ENCODE data around the gene PNPO. TPM values are rescaled to one million over a fixed set of nuclear protein-coding genes. Genes with fewer than 3 reads are reported as not detected.

The PNPO gene
- total and polyA plus RNA-seq, 4 donors, result 27.8 to 102 (median 51.3) TPM

DNA sequence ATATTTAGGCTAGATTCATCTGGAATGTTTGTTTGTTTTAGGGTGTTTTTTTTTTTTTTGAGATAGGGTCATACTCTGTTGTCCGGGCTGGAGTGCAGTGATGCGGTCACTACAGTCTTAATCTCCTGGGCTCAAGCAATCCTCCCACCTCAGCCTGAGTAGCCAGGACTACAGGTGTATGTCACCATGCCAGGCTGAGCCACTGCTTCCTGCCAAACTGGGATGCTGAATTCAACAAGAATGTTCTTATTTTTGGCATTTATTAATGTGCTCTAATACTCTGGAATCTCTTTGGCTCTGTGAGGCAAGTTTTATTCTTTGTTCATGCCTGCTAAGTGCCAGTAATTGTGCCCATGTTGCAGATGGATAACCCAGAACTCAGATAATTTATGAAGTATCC lies 23.8 kb upstream of the PNPO start (continued):
- TF ChIP-seq YY1 (IDR thresholded peaks at IDR 0.05) (no peak), RAD21 (IDR thresholded peaks at IDR 0.05) (no peak), EGR1 (IDR thresholded peaks at IDR 0.05; ENCODE audit: low read depth in 2 of 2) (no peak), MAX (IDR thresholded peaks at IDR 0.05) (no peak), JUND (IDR thresholded peaks at IDR 0.05) (no peak)
- TF ChIP-seq, protein P1, sequence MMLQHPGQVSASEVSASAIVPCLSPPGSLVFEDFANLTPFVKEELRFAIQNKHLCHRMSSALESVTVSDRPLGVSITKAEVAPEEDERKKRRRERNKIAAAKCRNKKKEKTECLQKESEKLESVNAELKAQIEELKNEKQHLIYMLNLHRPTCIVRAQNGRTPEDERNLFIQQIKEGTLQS (IDR thresholded peaks at IDR 0.05), result no peak

- no peaks in the 10 kb centered on the region for H3K9me3 ChIP-seq (ENCODE audit: control insufficient read depth in 4 of 4, low read length in 3 of 4)
- 62% methylated on average over 2 of the region's 2 CpGs for WGBS
- no peak overlapping the region for H3K27ac ChIP-seq (ENCODE audit: low read depth in 1 of 2, low read length in 2 of 2)
- DNase-seq (ENCODE audit: low spot score), result no peak
- H3K27me3 ChIP-seq (ENCODE audit: control insufficient read depth in 4 of 4, insufficient read depth in 4 of 4, low read length in 3 of 4), result no peaks in the 10 kb centered on the region
- peaks cover 0 to 3% (median 0%) of the 10 kb centered on the region in 4 donors for H3K4me1 ChIP-seq (ENCODE audit: control insufficient read depth in 4 of 4, insufficient read depth in 4 of 4, low read length in 3 of 4)
- H3K9ac ChIP-seq (ENCODE audit: low read depth in 1 of 2, low read length in 2 of 2), result no peak overlapping the region
- H3K36me3 ChIP-seq (ENCODE audit: control insufficient read depth in 4 of 4, insufficient read depth in 3 of 4, low read depth in 1 of 4, low read length in 3 of 4), result peaks cover 5 to 10% (median 7%) of the 10 kb centered on the region in 4 donors
- no peak overlapping the region for H3K4me3 ChIP-seq (ENCODE audit: low read depth in 1 of 3, low read length in 3 of 3)
- TF ChIP-seq, protein P1 (IDR thresholded peaks at IDR 0.05), result no peak
- TF ChIP-seq JUND (IDR thresholded peaks at IDR 0.05), result no peak
- TF ChIP-seq TAF1 (conservative IDR thresholded peaks at IDR 0.05), result no peak
- no peak for TF ChIP-seq MAX (IDR thresholded peaks at IDR 0.05)
- no peak for TF ChIP-seq EGR1 (IDR thresholded peaks at IDR 0.05; ENCODE audit: low read depth in 2 of 2)
- TF ChIP-seq YY1 (IDR thresholded peaks at IDR 0.05), result no peak
- TF ChIP-seq FOXA1 (IDR thresholded peaks at IDR 0.05), result no peak
- no peak for TF ChIP-seq SP1 (IDR thresholded peaks at IDR 0.05)
- no peak for TF ChIP-seq ZBTB33 (IDR thresholded peaks at IDR 0.05)
- TF ChIP-seq, protein P2, sequence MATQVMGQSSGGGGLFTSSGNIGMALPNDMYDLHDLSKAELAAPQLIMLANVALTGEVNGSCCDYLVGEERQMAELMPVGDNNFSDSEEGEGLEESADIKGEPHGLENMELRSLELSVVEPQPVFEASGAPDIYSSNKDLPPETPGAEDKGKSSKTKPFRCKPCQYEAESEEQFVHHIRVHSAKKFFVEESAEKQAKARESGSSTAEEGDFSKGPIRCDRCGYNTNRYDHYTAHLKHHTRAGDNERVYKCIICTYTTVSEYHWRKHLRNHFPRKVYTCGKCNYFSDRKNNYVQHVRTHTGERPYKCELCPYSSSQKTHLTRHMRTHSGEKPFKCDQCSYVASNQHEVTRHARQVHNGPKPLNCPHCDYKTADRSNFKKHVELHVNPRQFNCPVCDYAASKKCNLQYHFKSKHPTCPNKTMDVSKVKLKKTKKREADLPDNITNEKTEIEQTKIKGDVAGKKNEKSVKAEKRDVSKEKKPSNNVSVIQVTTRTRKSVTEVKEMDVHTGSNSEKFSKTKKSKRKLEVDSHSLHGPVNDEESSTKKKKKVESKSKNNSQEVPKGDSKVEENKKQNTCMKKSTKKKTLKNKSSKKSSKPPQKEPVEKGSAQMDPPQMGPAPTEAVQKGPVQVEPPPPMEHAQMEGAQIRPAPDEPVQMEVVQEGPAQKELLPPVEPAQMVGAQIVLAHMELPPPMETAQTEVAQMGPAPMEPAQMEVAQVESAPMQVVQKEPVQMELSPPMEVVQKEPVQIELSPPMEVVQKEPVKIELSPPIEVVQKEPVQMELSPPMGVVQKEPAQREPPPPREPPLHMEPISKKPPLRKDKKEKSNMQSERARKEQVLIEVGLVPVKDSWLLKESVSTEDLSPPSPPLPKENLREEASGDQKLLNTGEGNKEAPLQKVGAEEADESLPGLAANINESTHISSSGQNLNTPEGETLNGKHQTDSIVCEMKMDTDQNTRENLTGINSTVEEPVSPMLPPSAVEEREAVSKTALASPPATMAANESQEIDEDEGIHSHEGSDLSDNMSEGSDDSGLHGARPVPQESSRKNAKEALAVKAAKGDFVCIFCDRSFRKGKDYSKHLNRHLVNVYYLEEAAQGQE (IDR thresholded peaks at IDR 0.05), result no peak
- no peak for TF ChIP-seq RXRA (IDR thresholded peaks at IDR 0.05)
- no peak for TF ChIP-seq HNF4G (IDR thresholded peaks at IDR 0.05)
- TF ChIP-seq HNF4A (conservative IDR thresholded peaks at IDR 0.05), result no peak
- no peak for TF ChIP-seq CTCF (IDR thresholded peaks at IDR 0.05; ENCODE audit: low read depth, low read length, missing input control)
- TF ChIP-seq RAD21 (IDR thresholded peaks at IDR 0.05), result no peak
Measured at GRCh38 chr17:47918006-47918405, 23.4 kb upstream of the PNPO start.
